ENCODE measurements around the gene PIRT. TPM values are rescaled to one million over a fixed set of nuclear protein-coding genes. Genes with fewer than 3 reads are reported as not detected.

Gene PIRT

Small RNA genes within 50 kb of the gene (small RNA-seq; reads per million reads assigned to genes)
- gene AC015908.2 (ENCODE audit: insufficient read depth) (not detected), gene RNU6-1065P (ENCODE audit: insufficient read depth) (not detected), gene TMEM238L (ENCODE audit: insufficient read depth) (not detected)
